CD14-positive monocyte (primary cell): ENCODE measurements around the gene ZFP64. TPM values are rescaled to one million over a fixed set of nuclear protein-coding genes. Genes with fewer than 3 reads are reported as not detected.

ENCODE experiments used
- DNase-seq, 3 donors: peaks; one replicate each; pipeline ENCODE4 v3.0.0-alpha.2; 2011 to 2022
- H2AFZ ChIP-seq: 2 replicates; pipeline ENCODE4 v1.6.0; 2012; ENCODE audit warnings: mild to moderate bottlenecking, low read depth, low read length, inconsistent platforms; ENCODE audit not compliant: insufficient read depth, poor library complexity, severe bottlenecking
- H3K27ac ChIP-seq, 2 donors: 1 replicate in 1 of 2; 2 replicates in 1 of 2; pipeline ENCODE4 v1.5.1; 2012 to 2013; ENCODE audit warnings: low read length in 2 of 2, control low read depth in 1 of 2, inconsistent platforms in 1 of 2, low read depth in 1 of 2, mild to moderate bottlenecking in 1 of 2
- H3K27me3 ChIP-seq, 2 donors: one replicate each; pipeline versions ENCODE4 v1.6.0 to v1.6.1; 2011 to 2013; ENCODE audit warnings: low read length in 2 of 2; ENCODE audit not compliant: control insufficient read depth in 2 of 2, insufficient read depth in 2 of 2
- H3K36me3 ChIP-seq, 2 donors: replicated peaks in 1 of 2; 1 replicate in 1 of 2; 2 replicates in 1 of 2; pipeline versions ENCODE4 v1.5.1 to v1.6.1; 2012 to 2013; ENCODE audit warnings: low read length in 2 of 2, control low read depth in 1 of 2, inconsistent platforms in 1 of 2, mild to moderate bottlenecking in 1 of 2; ENCODE audit not compliant: insufficient read depth in 2 of 2, control insufficient read depth in 1 of 2
- H3K4me1 ChIP-seq, 2 donors: 1 replicate in 1 of 2; 2 replicates in 1 of 2; pipeline versions ENCODE4 v1.5.1 to v1.6.1; 2012 to 2013; ENCODE audit warnings: low read length in 2 of 2, control low read depth in 1 of 2, inconsistent platforms in 1 of 2, mild to moderate bottlenecking in 1 of 2, moderate library complexity in 1 of 2; ENCODE audit not compliant: insufficient read depth in 2 of 2, control insufficient read depth in 1 of 2
- H3K4me2 ChIP-seq: replicated peaks from 2 replicates; pipeline ENCODE3; 2012; ENCODE audit warnings: low read length, moderate library complexity, mild to moderate bottlenecking; ENCODE audit not compliant: poor library complexity, severe bottlenecking; ENCODE audit errors: extremely low read depth
- H3K4me3 ChIP-seq, 3 experiments: fragments of 200-600 bp in 1 of 3; sonication (generic) in 1 of 3; replicated peaks in 1 of 3; 1 replicate in 2 of 3; 2 replicates in 1 of 3; pipeline ENCODE4 v1.5.1; 2011 to 2013; ENCODE audit warnings: low read length in 3 of 3, mild to moderate bottlenecking in 3 of 3, control low read depth in 2 of 3, low read depth in 2 of 3, inconsistent platforms in 1 of 3, moderate library complexity in 1 of 3
- H3K79me2 ChIP-seq: 2 replicates; pipeline ENCODE4 v1.6.0; 2012; ENCODE audit warnings: mild to moderate bottlenecking, control low read depth, inconsistent platforms, low read length, moderate library complexity; ENCODE audit not compliant: insufficient read depth
- H3K9ac ChIP-seq: 2 replicates; pipeline ENCODE4 v1.6.0; 2017; ENCODE audit warnings: low read length, mild to moderate bottlenecking; ENCODE audit not compliant: insufficient read depth, poor library complexity, severe bottlenecking
- H3K9me3 ChIP-seq, 2 donors: replicated peaks in 1 of 2; 1 replicate in 1 of 2; 2 replicates in 1 of 2; pipeline versions ENCODE4 v1.5.1 to v1.6.1; 2012 to 2013; ENCODE audit warnings: low read length in 2 of 2, control low read depth in 1 of 2; ENCODE audit not compliant: control insufficient read depth in 1 of 2, insufficient read depth in 1 of 2
- H4K20me1 ChIP-seq: 2 replicates; pipeline ENCODE4 v1.6.0; 2012; ENCODE audit warnings: mild to moderate bottlenecking, low read length, control low read depth, moderate library complexity; ENCODE audit not compliant: insufficient read depth
- H3K27ac Mint-ChIP-seq, 7 donors: one replicate each; pipeline ENCODE4 v1.8.0; 2020; ENCODE audit warnings: mild to moderate bottlenecking in 7 of 7, mixed read lengths in 7 of 7, moderate library complexity in 6 of 7, inconsistent platforms in 2 of 7
- H3K27me3 Mint-ChIP-seq, 3 donors: one replicate each; pipeline ENCODE4 v1.8.0; 2021 to 2022; ENCODE audit warnings: low read depth in 3 of 3, mild to moderate bottlenecking in 3 of 3, mixed read lengths in 3 of 3, moderate library complexity in 3 of 3, inconsistent platforms in 1 of 3
- H3K36me3 Mint-ChIP-seq, 2 donors: one replicate each; pipeline ENCODE4 v1.8.0; 2020; ENCODE audit warnings: mixed read lengths in 2 of 2, inconsistent platforms in 1 of 2, mild to moderate bottlenecking in 1 of 2
- H3K4me1 Mint-ChIP-seq: one replicate; pipeline ENCODE4 v1.8.0; 2020; ENCODE audit warnings: mild to moderate bottlenecking, mixed read lengths
- H3K4me3 Mint-ChIP-seq, 2 donors: one replicate each; pipeline ENCODE4 v1.8.0; 2020; ENCODE audit warnings: mild to moderate bottlenecking in 2 of 2, mixed read lengths in 2 of 2, moderate library complexity in 1 of 2
- H3K9me3 Mint-ChIP-seq, 7 donors: one replicate each; pipeline ENCODE4 v1.8.0; 2020 to 2022; ENCODE audit warnings: mixed read lengths in 7 of 7, mild to moderate bottlenecking in 6 of 7, moderate library complexity in 6 of 7, inconsistent platforms in 2 of 7
- WGBS: methylation state at CpG from one replicate; pipeline ENCODE4 v1.1.5; 2013; ENCODE audit warnings: missing lambda C conversion rate; ENCODE audit not compliant: insufficient coverage; 5-methylcytosine and 5-hydroxymethylcytosine counted together
- intact Hi-C, 2 donors: fragments of 100-400 bp; cut with micrococcal nuclease; formaldehyde crosslinking; loops; one replicate each; pipeline versions ENCODE4 v1.15.0 to v1.15.1; 2023
- polyA plus RNA-seq, 3 donors: library from polyadenylated mRNA; depleted of rRNA in 1 of 3; unstranded in 2 of 3; stranded (reverse) in 1 of 3; fragments of 300-500 nt in 2 of 3; fragments of >200 nt in 1 of 3; fragmentation: Illumina TruSeq in 2 of 3; gene quantifications; 1 replicate in 2 of 3; 2 replicates in 1 of 3; pipeline ENCODE4 v1.2.3, GENCODE V29; 2012 to 2021
- TF ChIP-seq, protein P1 (sequence below): fragments of 200-600 bp; IDR thresholded peaks from one replicate; pipeline ENCODE4 v1.8.0; 2022; ENCODE audit warnings: antibody characterized with exemption, mild to moderate bottlenecking

Gene ZFP64
- polyA plus RNA-seq, 3 donors, result 2.9 to 7.3 (median 4.9) TPM

DNA sequence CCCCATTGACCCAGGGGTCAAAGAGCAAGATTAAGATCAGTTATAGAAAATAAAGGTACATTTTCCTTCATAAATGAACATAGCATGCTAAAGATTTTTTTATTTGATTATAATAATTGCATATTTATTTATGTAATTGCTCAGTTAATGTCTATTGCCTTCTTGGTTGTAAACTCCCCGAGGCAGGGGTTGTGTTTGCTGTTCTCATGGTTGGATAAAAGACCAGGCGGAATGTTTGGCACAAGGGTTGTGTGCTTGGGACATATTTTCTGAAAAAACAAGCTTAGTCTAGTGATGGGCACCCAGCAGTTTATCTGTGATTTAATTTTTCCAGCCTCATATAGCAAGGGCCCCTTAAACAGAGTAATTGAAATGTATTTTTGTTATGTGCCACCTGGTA, 47.5 kb upstream of the ZFP64 start:
- no peaks in the 10 kb centered on the region for H4K20me1 ChIP-seq

DNA sequence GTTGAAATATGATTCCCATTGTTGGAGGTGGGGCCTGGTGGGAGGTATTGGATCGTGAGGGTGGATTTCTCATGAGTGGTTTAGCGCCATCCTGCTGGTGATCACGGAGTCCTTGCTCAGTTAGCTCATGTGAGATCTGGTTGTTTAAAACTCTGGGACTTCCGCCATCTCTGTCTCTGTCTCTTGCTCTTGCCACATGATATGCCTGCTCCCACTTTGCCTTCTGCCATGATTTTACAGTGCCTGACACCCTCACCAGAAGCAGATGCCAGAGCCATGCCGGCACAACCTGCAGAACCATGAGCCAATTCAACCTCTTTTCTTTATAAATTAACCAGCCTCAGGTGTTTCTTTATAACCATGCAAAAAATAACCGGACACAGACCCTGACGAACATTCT, 44.7 kb upstream of the ZFP64 start:
- H3K27me3 ChIP-seq, result no peaks in the 10 kb centered on the region
- no peak overlapping the region for H3K4me3 ChIP-seq
- peaks cover 0 to 7% (median 0%) of the 10 kb centered on the region in 3 donors for H3K27me3 Mint-ChIP-seq
- H3K4me2 ChIP-seq, result no peak overlapping the region
- H3K9ac ChIP-seq, result no peak overlapping the region
- H3K36me3 ChIP-seq, result no peaks in the 10 kb centered on the region
- WGBS, result 96% methylated on average over 3 of the region's 7 CpGs
- no peak overlapping the region for H3K27ac ChIP-seq
- TF ChIP-seq, protein P1, sequence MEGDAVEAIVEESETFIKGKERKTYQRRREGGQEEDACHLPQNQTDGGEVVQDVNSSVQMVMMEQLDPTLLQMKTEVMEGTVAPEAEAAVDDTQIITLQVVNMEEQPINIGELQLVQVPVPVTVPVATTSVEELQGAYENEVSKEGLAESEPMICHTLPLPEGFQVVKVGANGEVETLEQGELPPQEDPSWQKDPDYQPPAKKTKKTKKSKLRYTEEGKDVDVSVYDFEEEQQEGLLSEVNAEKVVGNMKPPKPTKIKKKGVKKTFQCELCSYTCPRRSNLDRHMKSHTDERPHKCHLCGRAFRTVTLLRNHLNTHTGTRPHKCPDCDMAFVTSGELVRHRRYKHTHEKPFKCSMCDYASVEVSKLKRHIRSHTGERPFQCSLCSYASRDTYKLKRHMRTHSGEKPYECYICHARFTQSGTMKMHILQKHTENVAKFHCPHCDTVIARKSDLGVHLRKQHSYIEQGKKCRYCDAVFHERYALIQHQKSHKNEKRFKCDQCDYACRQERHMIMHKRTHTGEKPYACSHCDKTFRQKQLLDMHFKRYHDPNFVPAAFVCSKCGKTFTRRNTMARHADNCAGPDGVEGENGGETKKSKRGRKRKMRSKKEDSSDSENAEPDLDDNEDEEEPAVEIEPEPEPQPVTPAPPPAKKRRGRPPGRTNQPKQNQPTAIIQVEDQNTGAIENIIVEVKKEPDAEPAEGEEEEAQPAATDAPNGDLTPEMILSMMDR, result no peak
- peaks cover 0 to 3% (median 0%) of the 10 kb centered on the region in 7 donors for H3K9me3 Mint-ChIP-seq
- H3K4me1 ChIP-seq, result no peaks in the 10 kb centered on the region
- no peak overlapping the region for H3K27ac Mint-ChIP-seq
- H2AFZ ChIP-seq, result no peak overlapping the region
- no peaks in the 10 kb centered on the region for H3K9me3 ChIP-seq
- intact Hi-C loops, result no loop called here
- H3K4me3 Mint-ChIP-seq, result no peak overlapping the region
- no peaks in the 10 kb centered on the region for H3K4me1 Mint-ChIP-seq
- DNase-seq, result no peak
- no peaks in the 10 kb centered on the region for H3K36me3 Mint-ChIP-seq
- H4K20me1 ChIP-seq, result no peaks in the 10 kb centered on the region
- no peaks in the 10 kb centered on the region for H3K79me2 ChIP-seq

More for the DNA sequence above, 47.5 kb upstream of the ZFP64 start:
- Mint-ChIP-seq H3K36me3 (no peaks in the 10 kb centered on the region), H3K27me3 (peaks cover 2 to 5% (median 4%) of the 10 kb centered on the region in 3 donors), H3K4me1 (peaks cover 1% of the 10 kb centered on the region), H3K4me3 (no peak overlapping the region), H3K9me3 (peaks cover 0 to 3% (median 0%) of the 10 kb centered on the region in 7 donors), H3K27ac (no peak overlapping the region)
- no peak overlapping the region for H3K4me2 ChIP-seq
- intact Hi-C loops, result no loop called here
- no peaks in the 10 kb centered on the region for H3K79me2 ChIP-seq
- TF ChIP-seq, protein P1, result no peak
- H3K9me3 ChIP-seq, result no peaks in the 10 kb centered on the region
- H3K27me3 ChIP-seq, result no peaks in the 10 kb centered on the region
- no CpG with 5 or more reads among the region's 2 CpGs for WGBS
- H3K4me3 ChIP-seq, result no peak overlapping the region
- no peaks in the 10 kb centered on the region for H3K4me1 ChIP-seq
- H3K27ac ChIP-seq, result no peak overlapping the region
- H3K36me3 ChIP-seq, result no peaks in the 10 kb centered on the region
- no peak overlapping the region for H2AFZ ChIP-seq
- DNase-seq, result no peak
- no peak overlapping the region for H3K9ac ChIP-seq
